Ishikawa (cell line): ENCODE results near the gene RPL36A.

Experiments
- CEBPB ChIP-seq: IDR thresholded peaks from 2 replicates; pipeline ENCODE4 v1.6.1; 2012
- EGR1 ChIP-seq: IDR thresholded peaks from 2 replicates; pipeline ENCODE4 v1.6.1; 2012
- EP300 ChIP-seq: IDR thresholded peaks from 2 replicates; pipeline ENCODE4 v1.6.1; 2012; ENCODE audit warnings: borderline replicate concordance
- RAD21 ChIP-seq: IDR thresholded peaks from 2 replicates; pipeline ENCODE4 v1.6.1; 2012; ENCODE audit warnings: low read depth
- TAF1 ChIP-seq: IDR thresholded peaks from 2 replicates; pipeline ENCODE4 v1.6.1; 2012; ENCODE audit warnings: low read depth, mild to moderate bottlenecking

DNA sequence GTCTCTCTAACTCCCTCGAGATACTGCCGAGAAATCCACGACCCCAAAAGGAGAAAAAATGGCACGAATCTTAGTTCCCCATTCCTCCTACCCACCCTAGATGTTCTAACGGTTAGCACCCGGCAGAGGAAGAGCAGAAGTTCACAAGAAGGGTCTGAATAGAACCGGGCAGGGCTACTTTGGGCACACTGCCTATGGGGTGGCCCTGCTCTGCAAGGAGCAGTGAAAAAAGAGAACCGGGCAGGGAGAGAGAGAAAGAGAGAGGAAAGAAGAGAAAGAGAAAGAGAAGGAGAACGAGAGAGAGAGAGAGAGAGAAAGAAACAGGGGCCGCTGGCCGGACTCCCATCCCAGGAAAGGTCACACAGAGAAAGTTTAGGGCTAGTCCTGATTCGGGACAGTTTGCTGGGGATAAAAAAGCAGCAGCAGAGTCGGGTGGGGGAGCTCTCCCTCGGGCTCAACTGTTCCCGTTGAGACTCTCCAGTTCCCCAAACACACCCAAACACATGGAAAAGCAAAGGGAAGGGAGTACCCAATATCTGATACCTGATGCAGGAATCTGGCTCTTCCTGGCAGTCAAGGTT lies 16.4 kb downstream of the RPL36A start:
- TF ChIP-seq TAF1 (no peak), EGR1 (no peak), EP300 (no peak), RAD21 (no peak), CEBPB (no peak)
